Neutrophil (primary cell): ENCODE data around the gene DIP2C.

Source experiments
- H3K27ac ChIP-seq: fragments of 200-600 bp; sonication (generic); 2 replicates; pipeline ENCODE4 v1.5.1; 2016; ENCODE audit warnings: mild to moderate bottlenecking, moderate library complexity
- H3K27me3 ChIP-seq: fragments of 200-600 bp; sonication (generic); 2 replicates; pipeline ENCODE4 v1.6.0; 2016; ENCODE audit warnings: mild to moderate bottlenecking
- H3K36me3 ChIP-seq: fragments of 200-600 bp; sonication (generic); 2 replicates; pipeline ENCODE4 v1.5.1; 2017
- H3K4me1 ChIP-seq, 2 experiments: fragments of 200-600 bp in 1 of 2; sonication (generic) in 1 of 2; 1 replicate in 1 of 2; 2 replicates in 1 of 2; pipeline versions ENCODE4 v1.5.1 to v1.6.1; 2013 to 2016; ENCODE audit warnings: low read depth in 1 of 2, low read length in 1 of 2, mild to moderate bottlenecking in 1 of 2, moderate library complexity in 1 of 2; ENCODE audit not compliant: control insufficient read depth in 1 of 2, insufficient read depth in 1 of 2
- H3K4me3 ChIP-seq, 2 experiments: fragments of 200-600 bp in 1 of 2; sonication (generic) in 1 of 2; 1 replicate in 1 of 2; 2 replicates in 1 of 2; pipeline ENCODE4 v1.5.1; 2013 to 2016; ENCODE audit warnings: low read depth in 1 of 2, low read length in 1 of 2, mild to moderate bottlenecking in 1 of 2, moderate library complexity in 1 of 2
- H3K9me3 ChIP-seq: fragments of 200-600 bp; sonication (generic); 2 replicates; pipeline ENCODE4 v1.5.1; 2016
- CTCF ChIP-seq: fragments of 200-600 bp; sonication (generic); IDR thresholded peaks from 2 replicates; pipeline ENCODE4 v1.5.1; 2016; ENCODE audit warnings: antibody characterized with exemption

Gene DIP2C

DNA sequence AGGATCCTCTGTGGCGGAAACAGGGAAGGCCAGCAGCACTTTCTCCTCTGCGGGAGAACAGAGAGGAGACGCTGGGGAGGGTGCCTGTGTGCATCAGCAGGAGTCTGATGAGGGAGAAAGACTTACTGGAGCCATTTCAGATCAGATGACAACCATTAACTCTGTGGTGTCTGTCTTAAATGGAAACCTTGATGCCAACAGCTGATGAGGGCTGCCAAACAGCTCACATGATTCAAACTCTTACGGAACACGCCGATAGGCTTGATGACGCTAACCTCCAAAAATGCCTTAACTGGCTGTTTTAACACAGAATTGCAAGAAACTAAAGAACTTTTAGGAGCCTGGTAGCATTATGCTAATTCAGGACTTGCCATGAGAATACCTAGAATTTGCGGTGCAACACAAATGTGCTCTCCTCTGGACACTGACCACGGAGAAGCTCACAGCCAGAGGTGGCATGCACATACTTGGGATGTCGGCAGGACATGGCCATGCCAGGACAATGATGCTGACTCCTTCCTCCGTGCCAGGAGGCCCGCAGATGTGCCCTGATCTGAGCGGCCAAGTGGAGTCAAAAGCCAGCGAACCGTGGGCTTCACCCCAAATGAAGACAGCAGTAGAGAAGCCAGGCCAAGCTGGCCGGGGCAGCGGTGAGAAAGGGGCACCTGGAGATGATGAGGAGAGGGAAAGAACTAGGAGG, 399.3 kb downstream of the DIP2C start:
- peaks cover 0 to 5% of the 10 kb centered on the region in 2 experiments for H3K4me1 ChIP-seq
- H3K4me3 ChIP-seq, result no peak overlapping the region
- H3K27me3 ChIP-seq, result peaks cover 3% of the 10 kb centered on the region
- no peaks in the 10 kb centered on the region for H3K9me3 ChIP-seq
- TF ChIP-seq CTCF, result no peak
- H3K27ac ChIP-seq, result no peak overlapping the region
- no peaks in the 10 kb centered on the region for H3K36me3 ChIP-seq

- Histone ChIP-seq H3K36me3 (no peaks in the 10 kb centered on the region), H3K4me1 (peaks cover 0 to 5% of the 10 kb centered on the region in 2 experiments), H3K27ac (no peak overlapping the region), H3K9me3 (no peaks in the 10 kb centered on the region), H3K27me3 (peaks cover 3% of the 10 kb centered on the region), H3K4me3 (no peak overlapping the region)
- TF ChIP-seq CTCF, result no peak
Observed at GRCh38 chr10:289581-289980, 399.9 kb downstream of the DIP2C start.

- Histone ChIP-seq H3K27me3 (no peaks in the 10 kb centered on the region), H3K4me3 (no peak overlapping the region), H3K36me3 (no peaks in the 10 kb centered on the region), H3K4me1 (peaks cover 0 to 5% of the 10 kb centered on the region in 2 experiments), H3K27ac (no peak overlapping the region), H3K9me3 (no peaks in the 10 kb centered on the region)
- no peak for TF ChIP-seq CTCF
Observed at GRCh38 chr10:288316-289200, 400.9 kb downstream of the DIP2C start.

DNA sequence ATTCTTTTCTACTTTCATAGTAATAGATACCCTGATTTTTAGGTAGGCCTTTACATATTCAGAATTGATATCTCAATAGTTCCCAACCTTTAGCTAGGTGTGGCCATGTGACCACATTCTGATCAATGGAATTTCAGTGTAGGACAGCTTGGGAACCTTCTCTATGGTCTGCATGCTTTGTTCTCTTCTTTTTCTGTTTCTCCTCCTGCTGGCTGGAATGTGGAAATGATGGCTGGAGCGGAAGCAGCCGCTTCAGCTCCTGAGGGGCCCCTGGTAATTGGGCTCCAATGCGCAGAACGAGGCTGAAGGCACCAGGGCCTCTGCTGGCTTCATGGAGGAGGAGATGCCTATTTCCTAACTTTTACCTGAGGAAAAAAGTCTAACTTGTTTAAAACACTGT, 401.7 kb downstream of the DIP2C start:
- Histone ChIP-seq H3K27me3 (no peaks in the 10 kb centered on the region), H3K4me1 (peaks cover 2 to 5% of the 10 kb centered on the region in 2 experiments), H3K27ac (no peak overlapping the region), H3K36me3 (no peaks in the 10 kb centered on the region), H3K9me3 (no peaks in the 10 kb centered on the region), H3K4me3 (no peak overlapping the region)
- TF ChIP-seq CTCF, result no peak

DNA sequence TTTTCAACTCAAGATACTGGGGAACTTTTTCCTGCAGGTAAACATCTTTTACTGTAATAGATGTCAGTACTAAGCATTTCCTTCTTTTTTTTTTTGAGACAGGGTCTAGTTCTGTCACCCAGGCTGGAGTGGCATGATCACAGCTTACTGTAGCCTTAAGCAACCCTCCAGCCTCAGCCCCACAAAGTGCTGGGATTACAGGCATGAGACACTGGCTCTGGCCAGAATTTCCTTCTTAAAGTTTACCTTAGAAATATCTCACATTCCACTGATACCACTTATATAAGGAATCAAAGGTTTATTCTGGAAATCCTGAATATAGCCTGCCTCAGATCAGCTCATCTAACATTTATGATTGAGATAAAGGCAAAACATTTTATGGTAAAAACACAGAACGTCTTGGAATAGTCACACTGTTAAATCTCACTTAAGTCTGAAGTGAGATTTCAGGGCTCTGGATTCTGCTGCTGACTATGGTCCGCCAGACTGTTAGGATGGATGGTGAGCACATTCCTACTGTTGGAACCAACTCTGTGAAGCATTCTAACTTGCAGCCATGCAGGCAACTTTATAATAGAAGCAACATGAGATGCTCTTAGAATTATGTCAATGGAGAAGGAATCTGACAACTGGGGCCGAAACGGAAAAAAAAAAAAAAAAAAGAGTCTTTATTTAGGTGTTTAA, 402.3 kb downstream of the DIP2C start:
- Histone ChIP-seq H3K4me1 (peaks cover 9 to 11% of the 10 kb centered on the region in 2 experiments), H3K27me3 (no peaks in the 10 kb centered on the region), H3K9me3 (no peaks in the 10 kb centered on the region), H3K27ac (no peak overlapping the region), H3K4me3 (no peak overlapping the region), H3K36me3 (no peaks in the 10 kb centered on the region)
- TF ChIP-seq CTCF, result no peak
